H9 (cell line): ENCODE data around the gene ABL2. TPM values are rescaled to one million over a fixed set of nuclear protein-coding genes. Genes with fewer than 3 reads are reported as not detected.

Experiments
- DNase-seq: peaks from one replicate; pipeline ENCODE4 v3.0.0-alpha.2; 2017
- H2AFZ ChIP-seq: one replicate; pipeline ENCODE4 v1.6.1; 2013; ENCODE audit warnings: mild to moderate bottlenecking, low read length, control low read depth, moderate library complexity
- H2AK5ac ChIP-seq: 2 replicates; pipeline ENCODE4 v1.6.1; 2013; ENCODE audit warnings: low read length, control low read depth, mixed read lengths; ENCODE audit not compliant: insufficient read length
- H2BK120ac ChIP-seq: one replicate; pipeline ENCODE4 v1.6.1; 2013; ENCODE audit warnings: low read depth, mild to moderate bottlenecking, low read length, control low read depth, inconsistent platforms; ENCODE audit not compliant: poor library complexity, severe bottlenecking
- H2BK12ac ChIP-seq: 2 replicates; pipeline ENCODE4 v1.6.1; 2013; ENCODE audit warnings: low read length, control low read depth, mixed read lengths, low read depth; ENCODE audit not compliant: insufficient read length
- H2BK15ac ChIP-seq: 2 replicates; pipeline ENCODE4 v1.6.1; 2013; ENCODE audit warnings: low read depth, low read length, control low read depth
- H2BK20ac ChIP-seq: one replicate; pipeline ENCODE4 v1.6.1; 2013; ENCODE audit warnings: low read depth, mild to moderate bottlenecking, low read length, control low read depth, inconsistent platforms; ENCODE audit not compliant: poor library complexity, severe bottlenecking
- H2BK5ac ChIP-seq: 2 replicates; pipeline ENCODE4 v1.6.1; 2013; ENCODE audit warnings: low read length, control low read depth, mixed read lengths; ENCODE audit not compliant: insufficient read length
- H3K14ac ChIP-seq: 2 replicates; pipeline ENCODE4 v1.6.1; 2013; ENCODE audit warnings: low read length, control low read depth; ENCODE audit not compliant: insufficient read depth
- H3K18ac ChIP-seq: 2 replicates; pipeline ENCODE4 v1.6.1; 2013; ENCODE audit warnings: low read depth, mild to moderate bottlenecking, mixed read lengths, low read length, control low read depth; ENCODE audit not compliant: insufficient read length
- H3K23ac ChIP-seq: 2 replicates; pipeline ENCODE4 v1.6.1; 2013; ENCODE audit warnings: low read length, control low read depth, mixed read lengths, low read depth; ENCODE audit not compliant: insufficient read length
- H3K23me2 ChIP-seq: 2 replicates; pipeline ENCODE4 v1.6.1; 2013; ENCODE audit warnings: low read depth, mild to moderate bottlenecking, mixed read lengths, low read length, control low read depth; ENCODE audit not compliant: insufficient read length, poor library complexity, severe bottlenecking
- H3K27ac ChIP-seq: 2 replicates; pipeline ENCODE4 v1.5.1; 2013; ENCODE audit warnings: low read length, control low read depth, mixed read lengths, low read depth; ENCODE audit not compliant: insufficient read length
- H3K27me3 ChIP-seq: 2 replicates; pipeline ENCODE4 v1.6.1; 2013; ENCODE audit warnings: low read length, control low read depth, inconsistent platforms; ENCODE audit not compliant: insufficient read depth
- H3K4ac ChIP-seq: 2 replicates; pipeline ENCODE4 v1.6.1; 2013; ENCODE audit warnings: low read depth, mild to moderate bottlenecking, control low read depth, inconsistent platforms, low read length, moderate library complexity
- H3K4me1 ChIP-seq: 2 replicates; pipeline ENCODE4 v1.6.1; 2013; ENCODE audit warnings: low read length, control low read depth, inconsistent platforms; ENCODE audit not compliant: insufficient read depth
- H3K4me2 ChIP-seq: 2 replicates; pipeline ENCODE4 v1.6.1; 2013; ENCODE audit warnings: low read length, control low read depth, mixed read lengths; ENCODE audit not compliant: insufficient read length, insufficient read depth
- H3K56ac ChIP-seq: 2 replicates; pipeline ENCODE4 v1.6.1; 2013; ENCODE audit warnings: low read depth, mild to moderate bottlenecking, mixed read lengths, low read length, control low read depth; ENCODE audit not compliant: insufficient read length
- H3K79me1 ChIP-seq: 2 replicates; pipeline ENCODE4 v1.6.1; 2013; ENCODE audit warnings: low read depth, mild to moderate bottlenecking, moderate library complexity, low read length, control low read depth, inconsistent platforms; ENCODE audit not compliant: insufficient read depth, poor library complexity, severe bottlenecking
- H3K79me2 ChIP-seq: 2 replicates; pipeline ENCODE4 v1.6.1; 2013; ENCODE audit warnings: low read length, control low read depth, inconsistent platforms; ENCODE audit not compliant: insufficient read depth
- H3K9ac ChIP-seq: 2 replicates; pipeline ENCODE4 v1.6.1; 2013; ENCODE audit warnings: low read length, control low read depth, mixed read lengths; ENCODE audit not compliant: insufficient read length; ENCODE audit errors: extremely low read depth
- H3K9me3 ChIP-seq: one replicate; pipeline ENCODE4 v1.6.1; 2013; ENCODE audit warnings: low read depth, low read length, inconsistent platforms; ENCODE audit not compliant: control insufficient read depth
- H3T11ph ChIP-seq: one replicate; pipeline ENCODE4 v1.6.1; 2013; ENCODE audit warnings: mild to moderate bottlenecking, low read length, control low read depth, inconsistent platforms
- H4K20me1 ChIP-seq: one replicate; pipeline ENCODE4 v1.6.1; 2013; ENCODE audit not compliant: control insufficient read depth, insufficient read length, insufficient read depth
- H4K5ac ChIP-seq: 2 replicates; pipeline ENCODE4 v1.6.1; 2013; ENCODE audit warnings: low read depth, mild to moderate bottlenecking, mixed read lengths, low read length, control low read depth; ENCODE audit not compliant: insufficient read length
- H4K8ac ChIP-seq: replicated peaks from 2 replicates; pipeline ENCODE4 v1.6.1; 2013; ENCODE audit warnings: low read length, control low read depth, mixed read lengths, low read depth; ENCODE audit not compliant: insufficient read length
- H4K91ac ChIP-seq: 2 replicates; pipeline ENCODE4 v1.6.1; 2013; ENCODE audit warnings: low read depth, mild to moderate bottlenecking, moderate library complexity, mixed read lengths, low read length, control low read depth; ENCODE audit not compliant: insufficient read length
- H3K27ac Mint-ChIP-seq, 3 experiments: 2 replicates in 2 of 3; 3 replicates in 1 of 3; pipeline ENCODE4 v1.8.0; 2020 to 2021; ENCODE audit warnings: mixed read lengths in 3 of 3, mild to moderate bottlenecking in 1 of 3, moderate library complexity in 1 of 3
- H3K27me3 Mint-ChIP-seq: 2 replicates; pipeline ENCODE4 v1.8.0; 2021; ENCODE audit warnings: low read depth, mild to moderate bottlenecking, moderate library complexity, mixed read lengths
- H3K36me3 Mint-ChIP-seq, 3 experiments: 2 replicates in 2 of 3; 3 replicates in 1 of 3; pipeline ENCODE4 v1.8.0; 2020 to 2021; ENCODE audit warnings: low read depth in 3 of 3, mixed read lengths in 3 of 3; ENCODE audit not compliant: insufficient read depth in 1 of 3
- H3K4me1 Mint-ChIP-seq, 2 experiments: 2 replicates each; pipeline ENCODE4 v1.8.0; 2020; ENCODE audit warnings: mixed read lengths in 2 of 2
- H3K4me3 Mint-ChIP-seq, 2 experiments: 2 replicates in 1 of 2; 3 replicates in 1 of 2; pipeline ENCODE4 v1.8.0; 2020 to 2021; ENCODE audit warnings: mild to moderate bottlenecking in 2 of 2, mixed read lengths in 2 of 2, moderate library complexity in 1 of 2
- H3K9me3 Mint-ChIP-seq, 2 experiments: 2 replicates in 1 of 2; 3 replicates in 1 of 2; pipeline ENCODE4 v1.8.0; 2020; ENCODE audit warnings: mild to moderate bottlenecking in 2 of 2, mixed read lengths in 2 of 2, moderate library complexity in 1 of 2
- WGBS: extraction: QIAGEN DNeasy Blood & Tissue Kit; methylation state at CpG from one replicate; pipeline ENCODE4 v1.1.7; 2013; ENCODE audit warnings: missing lambda C conversion rate, low lambda C conversion rate, mixed read lengths; ENCODE audit not compliant: insufficient read length; ENCODE audit errors: extremely low coverage; 5-methylcytosine and 5-hydroxymethylcytosine counted together
- total RNA-seq: library from RNA; stranded (reverse); gene quantifications from 2 replicates; pipeline ENCODE4 v1.2.1, GENCODE V29; 2021
- TF ChIP-seq, protein P1 (sequence below): fragments of 200-600 bp; sonication (generic); conservative IDR thresholded peaks from 3 replicates; pipeline ENCODE4 v1.8.0; 2021; ENCODE audit warnings: antibody characterized with exemption, mild to moderate bottlenecking

ABL2 gene
- total RNA-seq, 1 experiment from 2014 or later: 21.2 TPM

DNA sequence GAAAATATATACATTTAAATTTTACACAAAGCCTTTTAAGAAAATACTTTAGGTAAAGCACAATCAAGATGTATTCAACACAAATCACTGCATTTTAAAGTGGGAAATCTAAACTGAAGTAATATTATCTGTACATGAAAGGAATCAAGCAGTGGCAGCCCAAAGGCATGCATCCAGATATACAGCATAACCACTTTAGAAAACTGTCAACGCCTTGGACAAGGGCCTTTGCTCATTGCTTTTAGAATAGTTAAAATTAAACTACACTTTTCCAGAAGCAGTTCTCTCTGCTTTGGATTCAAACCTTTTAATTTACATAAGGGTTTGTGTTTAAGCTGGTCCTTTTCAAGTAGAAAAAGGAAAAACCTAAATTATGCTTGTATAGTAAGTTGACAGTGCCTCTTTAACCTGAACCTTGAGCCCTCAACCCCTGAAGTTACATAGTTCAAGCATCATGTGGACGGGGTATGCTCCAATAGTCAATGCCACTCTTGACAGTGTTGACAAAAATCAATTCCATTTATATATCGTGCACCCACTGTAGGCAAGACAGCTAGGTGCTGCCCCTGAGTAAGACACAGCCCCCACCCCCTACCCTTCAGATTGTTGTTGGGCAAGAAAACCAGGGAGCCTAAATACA is 124.7 kb downstream of the ABL2 start:
- H3K18ac ChIP-seq: no peak overlapping the region
- no CpG with 5 or more reads among the region's 3 CpGs for WGBS

More for the DNA sequence above, 124.7 kb downstream of the ABL2 start:
- Mint-ChIP-seq H3K9me3 (no peaks in the 10 kb centered on the region), H3K27ac (no peak overlapping the region), H3K4me1 (peaks cover 17 to 18% of the 10 kb centered on the region in 2 experiments), H3K27me3 (no peaks in the 10 kb centered on the region; the same call in 1 of the 2 replicates), H3K36me3 (peaks cover 10 to 38% (median 25%) of the 10 kb centered on the region in 3 experiments; a peak in 6 of 7 replicates), H3K4me3 (no peak overlapping the region)
- Histone ChIP-seq H3K23ac (no peak overlapping the region), H3K4me1 (peaks cover 2% of the 10 kb centered on the region; the same call in 1 of the 2 replicates), H4K91ac (no peak overlapping the region), H3K79me2 (no peaks in the 10 kb centered on the region), H2BK20ac (no peak overlapping the region), H2BK12ac (no peak overlapping the region), H3K4ac (no peak overlapping the region), H3K4me2 (no peak overlapping the region), H2BK5ac (no peak overlapping the region), H3K9ac (no peak overlapping the region), H3K14ac (no peak overlapping the region), H2BK120ac (no peak overlapping the region), H4K20me1 (no peaks in the 10 kb centered on the region), H4K5ac (no peak overlapping the region), H2AK5ac (no peak overlapping the region), H3K9me3 (no peaks in the 10 kb centered on the region), H2AFZ (no peak overlapping the region), H3K56ac (no peak overlapping the region), H2BK15ac (no peak overlapping the region), H3K27ac (no peak overlapping the region), H3K27me3 (no peaks in the 10 kb centered on the region), H3K79me1 (no peaks in the 10 kb centered on the region), H3K23me2 (no peaks in the 10 kb centered on the region), H3T11ph (no peak overlapping the region), H4K8ac (no peak overlapping the region)
- TF ChIP-seq, protein P1, sequence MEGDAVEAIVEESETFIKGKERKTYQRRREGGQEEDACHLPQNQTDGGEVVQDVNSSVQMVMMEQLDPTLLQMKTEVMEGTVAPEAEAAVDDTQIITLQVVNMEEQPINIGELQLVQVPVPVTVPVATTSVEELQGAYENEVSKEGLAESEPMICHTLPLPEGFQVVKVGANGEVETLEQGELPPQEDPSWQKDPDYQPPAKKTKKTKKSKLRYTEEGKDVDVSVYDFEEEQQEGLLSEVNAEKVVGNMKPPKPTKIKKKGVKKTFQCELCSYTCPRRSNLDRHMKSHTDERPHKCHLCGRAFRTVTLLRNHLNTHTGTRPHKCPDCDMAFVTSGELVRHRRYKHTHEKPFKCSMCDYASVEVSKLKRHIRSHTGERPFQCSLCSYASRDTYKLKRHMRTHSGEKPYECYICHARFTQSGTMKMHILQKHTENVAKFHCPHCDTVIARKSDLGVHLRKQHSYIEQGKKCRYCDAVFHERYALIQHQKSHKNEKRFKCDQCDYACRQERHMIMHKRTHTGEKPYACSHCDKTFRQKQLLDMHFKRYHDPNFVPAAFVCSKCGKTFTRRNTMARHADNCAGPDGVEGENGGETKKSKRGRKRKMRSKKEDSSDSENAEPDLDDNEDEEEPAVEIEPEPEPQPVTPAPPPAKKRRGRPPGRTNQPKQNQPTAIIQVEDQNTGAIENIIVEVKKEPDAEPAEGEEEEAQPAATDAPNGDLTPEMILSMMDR: no peak
- no peak for DNase-seq
